Mucosa of stomach (tissue), 1 donor: ENCODE results near the gene S100A10.

ENCODE experiments used
- H3K27me3 ChIP-seq: one replicate; pipeline ENCODE4 v1.7.0; 2013; ENCODE audit warnings: mild to moderate bottlenecking, low read length; ENCODE audit not compliant: control insufficient read depth, insufficient read depth
- H3K36me3 ChIP-seq: one replicate; pipeline ENCODE4 v1.7.0; 2013; ENCODE audit warnings: low read length; ENCODE audit not compliant: control insufficient read depth, insufficient read depth
- H3K4me1 ChIP-seq: one replicate; pipeline ENCODE4 v1.7.0; 2013; ENCODE audit warnings: mild to moderate bottlenecking, low read length; ENCODE audit not compliant: control insufficient read depth, insufficient read depth
- H3K4me3 ChIP-seq: one replicate; pipeline ENCODE4 v1.7.0; 2013; ENCODE audit warnings: low read length
- H3K9ac ChIP-seq: one replicate; pipeline ENCODE4 v1.7.0; 2013; ENCODE audit warnings: mild to moderate bottlenecking, low read length, moderate library complexity
- H3K9me3 ChIP-seq: one replicate; pipeline ENCODE4 v1.7.0; 2013; ENCODE audit warnings: mild to moderate bottlenecking, low read length, moderate library complexity; ENCODE audit not compliant: control insufficient read depth
- donor health status: Pancreatic carcinoma.

Gene S100A10

GRCh38 chr1:151968791-151969399, 24.8 kb downstream of the S100A10 start:
- Histone ChIP-seq H3K9ac (no peak overlapping the region), H3K36me3 (no peaks in the 10 kb centered on the region), H3K27me3 (no peaks in the 10 kb centered on the region)

GRCh38 chr1:151968058-151968457, 25.6 kb downstream of the S100A10 start:
- Histone ChIP-seq H3K9ac (no peak overlapping the region), H3K4me3 (no peak overlapping the region), H3K4me1 (peaks cover 31% of the 10 kb centered on the region), H3K36me3 (no peaks in the 10 kb centered on the region), H3K9me3 (no peaks in the 10 kb centered on the region), H3K27me3 (no peaks in the 10 kb centered on the region)

More at GRCh38 chr1:151968791-151969399, 24.8 kb downstream of the S100A10 start:
- H3K9me3 ChIP-seq, result no peaks in the 10 kb centered on the region
- peaks cover 38% of the 10 kb centered on the region for H3K4me1 ChIP-seq
- no peak overlapping the region for H3K4me3 ChIP-seq

- H3K36me3 ChIP-seq, result no peaks in the 10 kb centered on the region
- H3K4me1 ChIP-seq, result peaks cover 24% of the 10 kb centered on the region
- no peaks in the 10 kb centered on the region for H3K27me3 ChIP-seq
These were observed 26.6 kb downstream of the S100A10 start for GRCh38 chr1:151967091-151967490.

GRCh38 chr1:151966061-151966460, 27.6 kb downstream of the S100A10 start:
- Histone ChIP-seq H3K9ac (no peak overlapping the region), H3K4me3 (no peak overlapping the region), H3K36me3 (no peaks in the 10 kb centered on the region), H3K27me3 (no peaks in the 10 kb centered on the region), H3K4me1 (peaks cover 30% of the 10 kb centered on the region), H3K9me3 (no peaks in the 10 kb centered on the region)

More at GRCh38 chr1:151967091-151967490, 26.6 kb downstream of the S100A10 start:
- H3K4me3 ChIP-seq, result no peak overlapping the region
- no peak overlapping the region for H3K9ac ChIP-seq
- H3K9me3 ChIP-seq, result no peaks in the 10 kb centered on the region

- no peaks in the 10 kb centered on the region for H3K27me3 ChIP-seq
- H3K9me3 ChIP-seq, result no peaks in the 10 kb centered on the region
- H3K9ac ChIP-seq, result no peak overlapping the region
- H3K36me3 ChIP-seq, result no peaks in the 10 kb centered on the region
- H3K4me1 ChIP-seq, result peaks cover 23% of the 10 kb centered on the region
- no peak overlapping the region for H3K4me3 ChIP-seq
These were observed 29.1 kb downstream of the S100A10 start for GRCh38 chr1:151964510-151964909.

- Histone ChIP-seq H3K4me3 (no peak overlapping the region), H3K4me1 (peaks cover 15% of the 10 kb centered on the region)
These were observed 30.4 kb downstream of the S100A10 start for GRCh38 chr1:151963288-151963687.

GRCh38 chr1:151961833-151962232, 31.8 kb downstream of the S100A10 start:
- H3K36me3 ChIP-seq, result no peaks in the 10 kb centered on the region
- no peaks in the 10 kb centered on the region for H3K27me3 ChIP-seq
- no peaks in the 10 kb centered on the region for H3K9me3 ChIP-seq
- H3K4me3 ChIP-seq, result no peak overlapping the region
- peaks cover 12% of the 10 kb centered on the region for H3K4me1 ChIP-seq
- H3K9ac ChIP-seq, result no peak overlapping the region

More at GRCh38 chr1:151963288-151963687, 30.4 kb downstream of the S100A10 start:
- H3K9ac ChIP-seq, result no peak overlapping the region
- H3K36me3 ChIP-seq, result no peaks in the 10 kb centered on the region
- H3K9me3 ChIP-seq, result no peaks in the 10 kb centered on the region
- H3K27me3 ChIP-seq, result no peaks in the 10 kb centered on the region

GRCh38 chr1:151960780-151961513, 32.7 kb downstream of the S100A10 start:
- H3K9me3 ChIP-seq, result no peaks in the 10 kb centered on the region
- H3K4me1 ChIP-seq, result peaks cover 12% of the 10 kb centered on the region
- no peaks in the 10 kb centered on the region for H3K36me3 ChIP-seq
- no peak overlapping the region for H3K4me3 ChIP-seq
- H3K9ac ChIP-seq, result no peak overlapping the region
- H3K27me3 ChIP-seq, result no peaks in the 10 kb centered on the region

GRCh38 chr1:151958959-151959358, 34.7 kb downstream of the S100A10 start:
- no peaks in the 10 kb centered on the region for H3K9me3 ChIP-seq
- H3K4me3 ChIP-seq, result no peak overlapping the region
- peaks cover 7% of the 10 kb centered on the region for H3K4me1 ChIP-seq
- no peak overlapping the region for H3K9ac ChIP-seq
- H3K36me3 ChIP-seq, result no peaks in the 10 kb centered on the region
- H3K27me3 ChIP-seq, result no peaks in the 10 kb centered on the region

- peaks cover 7% of the 10 kb centered on the region for H3K4me1 ChIP-seq
- H3K4me3 ChIP-seq, result no peak overlapping the region
- no peaks in the 10 kb centered on the region for H3K36me3 ChIP-seq
- H3K9me3 ChIP-seq, result no peaks in the 10 kb centered on the region
- no peak overlapping the region for H3K9ac ChIP-seq
- H3K27me3 ChIP-seq, result no peaks in the 10 kb centered on the region
These were observed 36.6 kb downstream of the S100A10 start for GRCh38 chr1:151956957-151957497.

- no peaks in the 10 kb centered on the region for H3K27me3 ChIP-seq
- no peaks in the 10 kb centered on the region for H3K9me3 ChIP-seq
- no peak overlapping the region for H3K9ac ChIP-seq
- H3K4me1 ChIP-seq, result no peaks in the 10 kb centered on the region
- H3K4me3 ChIP-seq, result no peak overlapping the region
- H3K36me3 ChIP-seq, result no peaks in the 10 kb centered on the region
These were observed 40.1 kb downstream of the S100A10 start for GRCh38 chr1:151953409-151954094.

GRCh38 chr1:151952811-151953210, 40.8 kb downstream of the S100A10 start:
- no peaks in the 10 kb centered on the region for H3K27me3 ChIP-seq
- H3K36me3 ChIP-seq, result no peaks in the 10 kb centered on the region
- H3K4me1 ChIP-seq, result no peaks in the 10 kb centered on the region
- H3K9ac ChIP-seq, result no peak overlapping the region
- H3K4me3 ChIP-seq, result no peak overlapping the region
- H3K9me3 ChIP-seq, result no peaks in the 10 kb centered on the region
